Esophagus squamous epithelium (tissue), 5 donors: ENCODE measurements around the gene MLLT10. TPM values are rescaled to one million over a fixed set of nuclear protein-coding genes. Genes with fewer than 3 reads are reported as not detected.
A peak's percentile ranks its signal among the peaks of the same experiment; 100 is the strongest.

Experiments
- DNase-seq: peaks from one replicate; lab custom pipeline; 2025; lab: John Stamatoyannopoulos, UW
- H3K27ac ChIP-seq, 4 donors: fragments of 200-600 bp; sonication (generic); one replicate each; pipeline ENCODE4 v1.5.1; 2016 to 2019; ENCODE audit warnings: mild to moderate bottlenecking in 1 of 4
- H3K27me3 ChIP-seq, 4 donors: fragments of 200-600 bp; sonication (generic); 1 replicate in 3 of 4; 2 replicates in 1 of 4; pipeline versions ENCODE4 v1.5.1 to v1.6.0; 2017 to 2021; ENCODE audit warnings: antibody characterized with exemption in 1 of 4
- H3K36me3 ChIP-seq, 3 donors: fragments of 200-600 bp; sonication (generic); one replicate each; pipeline ENCODE4 v1.5.1; 2016 to 2019
- H3K4me1 ChIP-seq, 3 donors: fragments of 200-600 bp; sonication (generic); one replicate each; pipeline ENCODE4 v1.5.1; 2017 to 2019
- H3K4me3 ChIP-seq, 4 donors: fragments of 200-600 bp; sonication (generic); 1 replicate in 3 of 4; 2 replicates in 1 of 4; pipeline ENCODE4 v1.5.1; 2016 to 2019; ENCODE audit warnings: mild to moderate bottlenecking in 2 of 4, moderate library complexity in 1 of 4
- H3K9me3 ChIP-seq, 3 donors: fragments of 200-600 bp; sonication (generic); one replicate each; pipeline ENCODE4 v1.5.1; 2016 to 2019
- POLR2A ChIP-seq, 4 donors: fragments of 450-650 bp; IDR thresholded peaks; one replicate each; pipeline ENCODE4 v1.6.1; 2017; ENCODE audit warnings: antibody characterized with exemption in 4 of 4, mild to moderate bottlenecking in 4 of 4, moderate library complexity in 3 of 4
- WGBS, 2 donors: methylation state at CpG; one replicate each; pipeline ENCODE4 v1.1.5; 2018; 5-methylcytosine and 5-hydroxymethylcytosine counted together
- intact Hi-C: fragments of 100-400 bp; cut with DNase I; formaldehyde crosslinking; loops from one replicate; pipeline ENCODE4 v1.15.0; 2022
- total RNA-seq, 4 donors: library from RNA; depleted of rRNA; stranded (reverse); fragments of >200 nt; gene quantifications; one replicate each; pipeline ENCODE4 v1.1.0, GENCODE V29; 2016
- TF ChIP-seq, protein P1 (sequence below), 6 experiments: fragments of 450-650 bp in 4 of 6; fragments of 200-600 bp in 2 of 6; sonication (generic) in 2 of 6; IDR thresholded peaks; one replicate each; pipeline ENCODE4 v1.5.1; 2016 to 2019; ENCODE audit warnings: antibody characterized with exemption in 6 of 6, mild to moderate bottlenecking in 4 of 6, moderate library complexity in 4 of 6
- donor health status: DM: yes; HTN: yes; CAD: no.

MLLT10 gene
- total RNA-seq, 4 donors from 2014 or later = 22.7 to 49.6 (median 32.4) TPM

DNA sequence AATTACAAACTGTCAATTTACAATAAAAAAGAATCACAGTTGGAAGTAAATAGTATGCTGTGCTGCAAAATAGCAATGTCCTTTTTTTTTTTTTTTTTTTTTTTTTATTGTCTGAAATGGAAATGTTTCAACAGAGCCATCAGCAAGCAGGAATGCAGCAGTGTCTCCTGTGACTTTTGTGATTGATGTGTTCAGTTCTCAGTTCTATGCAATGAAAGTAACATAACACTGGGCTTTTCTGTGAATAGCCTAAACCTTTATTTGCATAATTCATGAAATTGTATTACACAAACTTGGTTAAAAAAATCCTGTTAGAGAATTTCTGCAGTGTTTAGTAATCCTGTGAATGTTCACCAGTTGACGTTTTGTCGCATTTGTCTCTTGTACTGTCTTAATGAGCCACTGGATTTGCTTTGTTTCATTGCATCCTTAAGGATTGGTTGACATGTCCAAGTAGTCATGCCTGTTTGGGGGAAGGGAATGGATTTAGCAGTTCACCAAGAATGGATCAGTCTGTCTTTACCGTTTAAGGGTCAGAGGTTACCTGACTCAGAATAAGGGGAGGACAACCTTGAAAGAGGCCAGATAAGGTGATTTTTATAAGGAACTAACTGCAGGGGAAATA is 192.7 kb downstream of the MLLT10 start:
- Histone ChIP-seq H3K27me3 (no peaks in the 10 kb centered on the region), H3K27ac (peak overlapping the region in 2 of 4 donors; percentile 67 to 68), H3K36me3 (peaks cover 0 to 22% (median 0%) of the 10 kb centered on the region in 3 donors), H3K9me3 (no peaks in the 10 kb centered on the region), H3K4me3 (peak overlapping the region in 1 of 4 donors; percentile 0), H3K4me1 (peaks cover 10 to 67% (median 23%) of the 10 kb centered on the region in 3 donors)
- no peak for DNase-seq
- TF ChIP-seq POLR2A (IDR thresholded peaks at IDR 0.05) = no peak
- TF ChIP-seq, protein P1, sequence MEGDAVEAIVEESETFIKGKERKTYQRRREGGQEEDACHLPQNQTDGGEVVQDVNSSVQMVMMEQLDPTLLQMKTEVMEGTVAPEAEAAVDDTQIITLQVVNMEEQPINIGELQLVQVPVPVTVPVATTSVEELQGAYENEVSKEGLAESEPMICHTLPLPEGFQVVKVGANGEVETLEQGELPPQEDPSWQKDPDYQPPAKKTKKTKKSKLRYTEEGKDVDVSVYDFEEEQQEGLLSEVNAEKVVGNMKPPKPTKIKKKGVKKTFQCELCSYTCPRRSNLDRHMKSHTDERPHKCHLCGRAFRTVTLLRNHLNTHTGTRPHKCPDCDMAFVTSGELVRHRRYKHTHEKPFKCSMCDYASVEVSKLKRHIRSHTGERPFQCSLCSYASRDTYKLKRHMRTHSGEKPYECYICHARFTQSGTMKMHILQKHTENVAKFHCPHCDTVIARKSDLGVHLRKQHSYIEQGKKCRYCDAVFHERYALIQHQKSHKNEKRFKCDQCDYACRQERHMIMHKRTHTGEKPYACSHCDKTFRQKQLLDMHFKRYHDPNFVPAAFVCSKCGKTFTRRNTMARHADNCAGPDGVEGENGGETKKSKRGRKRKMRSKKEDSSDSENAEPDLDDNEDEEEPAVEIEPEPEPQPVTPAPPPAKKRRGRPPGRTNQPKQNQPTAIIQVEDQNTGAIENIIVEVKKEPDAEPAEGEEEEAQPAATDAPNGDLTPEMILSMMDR (IDR thresholded peaks at IDR 0.05) = no peak
- intact Hi-C loops = loop anchor here (10.0 kb wide), 1 partner anchor 192 kb away; the partner anchor contains the start of gene MLLT10
- WGBS, 2 donors = 31 to 59% methylated on average over 3 of the region's 3 CpGs

DNA sequence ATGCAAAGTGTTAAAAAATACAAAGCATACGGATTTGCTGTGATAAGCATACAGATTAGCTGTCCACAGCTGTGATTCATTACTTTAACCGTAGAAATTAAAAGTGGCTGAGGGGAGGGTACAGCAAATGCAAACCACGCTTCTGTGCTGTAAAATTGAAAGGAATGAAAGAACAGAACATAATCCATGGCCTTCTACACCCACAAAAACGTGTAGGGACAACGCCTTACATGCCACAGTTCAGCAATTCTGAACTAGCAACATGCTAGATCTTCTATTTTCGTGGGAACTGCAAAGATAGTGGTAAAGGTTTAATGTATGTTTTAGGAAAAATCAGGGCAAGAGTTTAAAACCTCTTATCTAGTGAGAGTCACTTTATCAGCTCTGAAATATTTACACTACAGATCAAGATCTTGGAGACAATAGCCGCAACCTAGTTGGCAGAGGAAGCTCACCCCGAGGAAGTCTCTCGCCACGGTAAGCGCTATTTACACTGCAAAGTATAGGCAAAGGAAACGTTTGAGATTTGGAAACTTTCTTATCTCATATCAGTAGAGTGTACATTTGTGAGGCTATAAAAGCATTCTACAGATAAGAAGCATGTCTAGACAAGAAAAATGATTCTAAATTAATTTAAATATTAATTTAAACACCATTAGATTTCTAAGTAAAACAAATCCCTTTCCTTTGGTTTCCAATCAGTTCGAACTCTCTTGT is 193.6 kb downstream of the MLLT10 start:
- TF ChIP-seq, protein P1 (IDR thresholded peaks at IDR 0.05) = no peak
- TF ChIP-seq POLR2A (IDR thresholded peaks at IDR 0.05) = no peak
- peak overlapping the region in 3 of 4 donors; percentile 54 to 68 (median 67) for H3K27ac ChIP-seq
- H3K4me3 ChIP-seq = peak overlapping the region in 2 of 4 donors; percentile 11 to 18
- 27 to 39% methylated on average over 13 of the region's 13 CpGs for WGBS, 2 donors
- no peaks in the 10 kb centered on the region for H3K9me3 ChIP-seq
- no peaks in the 10 kb centered on the region for H3K27me3 ChIP-seq
- H3K4me1 ChIP-seq = peaks cover 10 to 75% (median 23%) of the 10 kb centered on the region in 3 donors
- no peak for DNase-seq
- H3K36me3 ChIP-seq = peaks cover 0 to 16% (median 0%) of the 10 kb centered on the region in 3 donors
- intact Hi-C loops = loop anchor here (10.0 kb wide), 1 partner anchor 193 kb away; the partner anchor contains the start of gene MLLT10

DNA sequence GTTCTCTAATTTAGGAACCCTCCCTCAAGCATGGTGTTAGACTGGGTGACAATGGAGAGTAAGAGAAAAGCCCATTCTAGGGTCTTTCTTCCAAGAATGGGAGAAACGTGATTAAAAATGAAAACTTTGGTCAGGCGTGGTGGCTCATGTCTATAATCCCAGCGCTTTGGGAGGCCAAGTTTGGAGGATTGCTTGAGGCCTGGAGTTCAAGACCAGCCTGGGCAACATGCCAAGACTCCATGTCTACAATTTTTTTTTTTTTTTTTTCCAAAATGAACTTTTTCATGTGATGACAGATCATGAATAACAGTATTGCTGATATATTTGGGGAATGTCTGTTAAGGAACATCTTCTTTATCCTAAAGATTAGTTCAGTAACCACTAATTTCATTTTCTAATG is 194.6 kb downstream of the MLLT10 start:
- no peaks in the 10 kb centered on the region for H3K27me3 ChIP-seq
- H3K36me3 ChIP-seq = peaks cover 0 to 22% (median 0%) of the 10 kb centered on the region in 3 donors
- H3K27ac ChIP-seq = peak overlapping the region in 3 of 4 donors; percentile 46 to 68 (median 67)
- H3K4me3 ChIP-seq = peak overlapping the region in 1 of 4 donors; percentile 18
- no peak for TF ChIP-seq POLR2A (IDR thresholded peaks at IDR 0.05)
- TF ChIP-seq, protein P1 (IDR thresholded peaks at IDR 0.05) = no peak
- 33 to 62% methylated on average over 3 of the region's 3 CpGs for WGBS, 2 donors
- intact Hi-C loops = loop anchor here (10.0 kb wide), 1 partner anchor 194 kb away; the partner anchor contains the start of gene MLLT10
- H3K4me1 ChIP-seq = peaks cover 10 to 75% (median 23%) of the 10 kb centered on the region in 3 donors
- no peak for DNase-seq
- no peaks in the 10 kb centered on the region for H3K9me3 ChIP-seq

DNA sequence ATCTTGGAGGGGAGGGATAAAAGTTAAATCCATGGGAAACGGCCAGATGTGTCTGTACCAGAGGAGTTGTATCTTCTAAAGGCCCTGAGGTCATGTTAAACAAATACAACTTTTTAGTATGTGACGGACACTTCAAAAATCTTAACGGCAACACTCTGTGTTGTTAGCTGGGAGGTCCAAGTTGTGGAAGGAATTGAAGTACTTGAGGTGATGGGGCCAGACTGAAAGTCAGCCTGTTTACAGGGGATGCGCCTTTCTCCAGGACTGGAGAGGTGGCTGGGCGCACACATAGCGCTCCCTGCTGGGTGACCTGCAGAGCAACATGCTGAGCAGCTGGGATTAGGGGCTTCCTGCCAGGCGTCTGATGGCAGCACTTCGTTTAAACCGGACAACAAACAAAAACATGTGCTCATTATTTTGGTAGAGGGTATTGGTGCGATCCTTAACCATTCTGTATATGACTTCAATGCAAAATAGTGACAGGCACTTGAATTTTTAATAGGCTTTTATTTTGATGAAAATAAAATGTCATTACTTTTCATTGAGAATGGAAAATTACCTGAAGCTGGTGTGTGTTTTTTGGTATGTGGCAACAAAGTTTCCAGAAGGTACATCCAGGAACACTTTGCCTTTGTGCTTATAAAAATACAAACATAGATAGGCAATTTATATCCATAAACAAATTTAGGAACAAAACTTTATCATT is 198.2 kb downstream of the MLLT10 start:
- intact Hi-C loops = loop anchor here (10.0 kb wide), 1 partner anchor 177 kb away; no protein-coding TSS in a partner anchor
- Histone ChIP-seq H3K27ac (no peak overlapping the region), H3K27me3 (no peaks in the 10 kb centered on the region), H3K4me3 (no peak overlapping the region), H3K36me3 (peaks cover 0 to 53% (median 0%) of the 10 kb centered on the region in 3 donors), H3K9me3 (no peaks in the 10 kb centered on the region), H3K4me1 (peaks cover 0 to 39% (median under 1%) of the 10 kb centered on the region in 3 donors)
- TF ChIP-seq, protein P1 (IDR thresholded peaks at IDR 0.05) = peak in 5 of 6 experiments; percentile 65 to 82 (median 80)
- TF ChIP-seq POLR2A (IDR thresholded peaks at IDR 0.05) = no peak
- WGBS, 2 donors = 33 to 55% methylated on average over 10 of the region's 10 CpGs
- DNase-seq = no peak
